Activated CD4-positive, alpha-beta T cell treated with anti-CD3 and anti-CD28 coated beads for 4 hours (primary cell): ENCODE data around the gene NSF.
"Not testable (repeated sequence)": the region's sequence is repeated elsewhere in the genome, so short reads cannot be mapped to it uniquely, and the experiment has no call there.

ENCODE experiments used
- DNase-seq, 2 donors: peaks; one replicate each; pipeline ENCODE4 v3.0.0-alpha.2; 2020

NSF gene

GRCh38 chr17:46632146-46632545, 41.7 kb downstream of the NSF start:
- DNase-seq, result not testable (repeated sequence)

GRCh38 chr17:46634844-46635243, 44.4 kb downstream of the NSF start:
- DNase-seq, result not testable (repeated sequence)

- not testable (repeated sequence) for DNase-seq
Measured at GRCh38 chr17:46641861-46642656, 51.6 kb downstream of the NSF start.

GRCh38 chr17:46647251-46647650, 56.8 kb downstream of the NSF start:
- not testable (repeated sequence) for DNase-seq

GRCh38 chr17:46647688-46648278, 57.3 kb downstream of the NSF start:
- DNase-seq, result not testable (repeated sequence)

GRCh38 chr17:46649246-46649645, 58.8 kb downstream of the NSF start:
- DNase-seq, result not testable (repeated sequence)

GRCh38 chr17:46652024-46652643, 61.7 kb downstream of the NSF start:
- not testable (repeated sequence) for DNase-seq

- DNase-seq, result not testable (repeated sequence)
Measured at GRCh38 chr17:46658235-46658634, 67.8 kb downstream of the NSF start.

GRCh38 chr17:46659702-46660101, 69.2 kb downstream of the NSF start:
- not testable (repeated sequence) for DNase-seq

- not testable (repeated sequence) for DNase-seq
Measured at GRCh38 chr17:46663123-46663522, 72.7 kb downstream of the NSF start.

GRCh38 chr17:46663552-46663951, 73.1 kb downstream of the NSF start:
- not testable (repeated sequence) for DNase-seq

- not testable (repeated sequence) for DNase-seq
Measured at GRCh38 chr17:46665969-46666368, 75.5 kb downstream of the NSF start.

GRCh38 chr17:46670789-46671188, 80.3 kb downstream of the NSF start:
- DNase-seq, result not testable (repeated sequence)

- not testable (repeated sequence) for DNase-seq
Measured at GRCh38 chr17:46672777-46673176, 82.3 kb downstream of the NSF start.

GRCh38 chr17:46677819-46678218, 87.3 kb downstream of the NSF start:
- not testable (repeated sequence) for DNase-seq

GRCh38 chr17:46683653-46684052, 93.2 kb downstream of the NSF start:
- DNase-seq, result not testable (repeated sequence)

GRCh38 chr17:46685284-46685683, 94.8 kb downstream of the NSF start:
- not testable (repeated sequence) for DNase-seq

GRCh38 chr17:46692196-46692595, 101.7 kb downstream of the NSF start:
- not testable (repeated sequence) for DNase-seq

GRCh38 chr17:46693283-46693682, 102.8 kb downstream of the NSF start:
- not testable (repeated sequence) for DNase-seq

GRCh38 chr17:46696522-46696921, 106.1 kb downstream of the NSF start:
- DNase-seq, result not testable (repeated sequence)

GRCh38 chr17:46699014-46699413, 108.5 kb downstream of the NSF start:
- DNase-seq, result not testable (repeated sequence)

GRCh38 chr17:46717999-46718398, 127.5 kb downstream of the NSF start:
- no peak for DNase-seq

- DNase-seq, result no peak
Measured at GRCh38 chr17:46719891-46720290, 129.4 kb downstream of the NSF start.

GRCh38 chr17:46720408-46720807, 129.9 kb downstream of the NSF start:
- no peak for DNase-seq
